MM.1S (cell line): ENCODE measurements around the gene PRCC.

Experiments
- EZH2 ChIP-seq: fragments of 300-600 bp; sonication (generic); optimal IDR thresholded peaks from 2 replicates; pipeline ENCODE3; 2017; ENCODE audit warnings: low read depth, mild to moderate bottlenecking, antibody characterized with exemption, low read length, mixed read lengths
- EZH2phosphoT487 ChIP-seq: fragments of 300-600 bp; sonication (generic); IDR thresholded peaks from 2 replicates; pipeline ENCODE4 v1.6.1; 2018; ENCODE audit warnings: antibody characterized with exemption, low read length
- TF ChIP-seq, protein P1 (sequence below): fragments of 300-600 bp; sonication (generic); IDR thresholded peaks from 2 replicates; pipeline ENCODE4 v1.5.1; 2016; ENCODE audit warnings: antibody characterized with exemption, low read length, mixed read lengths

DNA sequence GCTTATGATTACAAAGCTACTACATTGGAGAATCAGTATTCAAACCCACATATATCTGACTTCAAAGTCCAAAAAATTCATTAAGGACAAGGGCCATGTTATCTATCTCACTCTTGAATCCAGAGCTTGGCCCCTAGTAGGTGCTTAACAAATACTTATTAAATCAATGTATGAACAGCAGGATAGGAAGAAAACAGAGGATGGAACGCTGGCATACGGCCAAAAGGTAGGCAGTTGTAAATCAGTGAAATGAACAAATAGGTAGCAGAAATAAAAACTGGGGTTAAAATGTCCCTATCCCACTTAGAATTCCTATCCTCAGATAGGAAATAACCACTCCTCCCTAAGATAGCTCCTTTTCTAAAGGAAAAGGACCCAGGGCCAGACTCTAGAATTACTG is 28.4 kb upstream of the PRCC start:
- no peak for TF ChIP-seq EZH2
- no peak for TF ChIP-seq EZH2phosphoT487
- TF ChIP-seq, protein P1, sequence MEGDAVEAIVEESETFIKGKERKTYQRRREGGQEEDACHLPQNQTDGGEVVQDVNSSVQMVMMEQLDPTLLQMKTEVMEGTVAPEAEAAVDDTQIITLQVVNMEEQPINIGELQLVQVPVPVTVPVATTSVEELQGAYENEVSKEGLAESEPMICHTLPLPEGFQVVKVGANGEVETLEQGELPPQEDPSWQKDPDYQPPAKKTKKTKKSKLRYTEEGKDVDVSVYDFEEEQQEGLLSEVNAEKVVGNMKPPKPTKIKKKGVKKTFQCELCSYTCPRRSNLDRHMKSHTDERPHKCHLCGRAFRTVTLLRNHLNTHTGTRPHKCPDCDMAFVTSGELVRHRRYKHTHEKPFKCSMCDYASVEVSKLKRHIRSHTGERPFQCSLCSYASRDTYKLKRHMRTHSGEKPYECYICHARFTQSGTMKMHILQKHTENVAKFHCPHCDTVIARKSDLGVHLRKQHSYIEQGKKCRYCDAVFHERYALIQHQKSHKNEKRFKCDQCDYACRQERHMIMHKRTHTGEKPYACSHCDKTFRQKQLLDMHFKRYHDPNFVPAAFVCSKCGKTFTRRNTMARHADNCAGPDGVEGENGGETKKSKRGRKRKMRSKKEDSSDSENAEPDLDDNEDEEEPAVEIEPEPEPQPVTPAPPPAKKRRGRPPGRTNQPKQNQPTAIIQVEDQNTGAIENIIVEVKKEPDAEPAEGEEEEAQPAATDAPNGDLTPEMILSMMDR = no peak
